H1 (cell line): ENCODE measurements around the gene AKR1C2. TPM values are rescaled to one million over a fixed set of nuclear protein-coding genes. Genes with fewer than 3 reads are reported as not detected.

Experiments used
- CTCF ChIA-PET: fragments of 300-600 bp; sonication (Branson Sonifier 250); formaldehyde crosslinking; loops from one replicate; lab custom pipeline; 2021; ENCODE audit not compliant: partially characterized antibody; lab: Charles Lee
- POLR2A ChIA-PET: fragments of 300-600 bp; sonication (Branson Sonifier 250); formaldehyde crosslinking; loops from one replicate; lab custom pipeline; 2021; ENCODE audit warnings: inconsistent platforms; ENCODE audit not compliant: partially characterized antibody; lab: Charles Lee
- DNase-seq, 2 experiments: peaks; one replicate each; pipeline versions ENCODE4 v3.0.0 to v3.0.0-alpha.2; 2010 to 2022; ENCODE audit warnings: low spot score in 2 of 2, low read depth in 1 of 2, mixed read lengths in 1 of 2
- FAIRE-seq: peaks from 2 replicates; lab custom pipeline; 2011; peaks lifted over from hg19 to GRCh38; lab: Jason Lieb, UNC
- H2AFZ ChIP-seq: 2 replicates; pipeline ENCODE4 v1.8.1; 2012; ENCODE audit warnings: low read length, inconsistent platforms
- H2AK5ac ChIP-seq: 2 replicates; pipeline ENCODE4 v1.6.1; 2013; ENCODE audit warnings: low read depth, low read length
- H2BK120ac ChIP-seq: replicated peaks from 2 replicates; pipeline ENCODE3; 2013; ENCODE audit warnings: low read depth, low read length, inconsistent platforms
- H2BK12ac ChIP-seq: 2 replicates; pipeline ENCODE4 v1.6.1; 2013; ENCODE audit warnings: low read depth, low read length
- H2BK15ac ChIP-seq: 2 replicates; pipeline ENCODE4 v1.6.1; 2013; ENCODE audit warnings: low read length
- H2BK20ac ChIP-seq: 2 replicates; pipeline ENCODE4 v1.6.1; 2013; ENCODE audit warnings: low read length
- H2BK5ac ChIP-seq: 2 replicates; pipeline ENCODE4 v1.6.1; 2013; ENCODE audit warnings: low read depth, low read length
- H3K14ac ChIP-seq: 2 replicates; pipeline ENCODE4 v1.6.1; 2013; ENCODE audit warnings: inconsistent platforms; ENCODE audit not compliant: insufficient read length
- H3K18ac ChIP-seq: 2 replicates; pipeline ENCODE4 v1.6.1; 2013; ENCODE audit warnings: low read length; ENCODE audit errors: extremely low read depth
- H3K23ac ChIP-seq: 2 replicates; pipeline ENCODE4 v1.6.1; 2013; ENCODE audit warnings: inconsistent platforms; ENCODE audit not compliant: insufficient read length
- H3K23me2 ChIP-seq: 2 replicates; pipeline ENCODE4 v1.6.1; 2013; ENCODE audit warnings: low read depth, low read length
- H3K27ac ChIP-seq: 2 replicates; pipeline ENCODE4 v1.6.1; 2011; ENCODE audit warnings: low read depth, low read length, inconsistent platforms
- H3K27me3 ChIP-seq, 4 experiments: replicated peaks in 1 of 4; 1 replicate in 1 of 4; 2 replicates in 3 of 4; pipeline versions ENCODE4 v1.6.1 to v1.8.1; 2011 to 2013; ENCODE audit warnings: low read length in 3 of 4, mild to moderate bottlenecking in 3 of 4, inconsistent platforms in 2 of 4, mixed read lengths in 2 of 4, moderate library complexity in 1 of 4; ENCODE audit not compliant: control insufficient read depth in 3 of 4, insufficient read depth in 3 of 4; ENCODE audit errors: extremely low read depth in 1 of 4
- H3K36me3 ChIP-seq, 4 experiments: 2 replicates each; pipeline versions ENCODE4 v1.6.1 to v1.8.1; 2011 to 2013; ENCODE audit warnings: mild to moderate bottlenecking in 4 of 4, low read length in 3 of 4, moderate library complexity in 2 of 4, control low read depth in 1 of 4, inconsistent platforms in 1 of 4; ENCODE audit not compliant: insufficient read depth in 4 of 4, control insufficient read depth in 2 of 4
- H3K4ac ChIP-seq: replicated peaks from 2 replicates; pipeline ENCODE3; 2013; ENCODE audit warnings: low read length, low read depth, mixed read lengths, inconsistent platforms; ENCODE audit not compliant: insufficient read length
- H3K4me1 ChIP-seq, 4 experiments: replicated peaks in 1 of 4; 1 replicate in 1 of 4; 2 replicates in 3 of 4; pipeline versions ENCODE4 v1.6.1 to v1.8.1; 2011 to 2013; ENCODE audit warnings: low read length in 3 of 4, inconsistent platforms in 2 of 4, mixed read lengths in 1 of 4; ENCODE audit not compliant: insufficient read depth in 4 of 4, control insufficient read depth in 3 of 4
- H3K4me2 ChIP-seq, 2 experiments: 2 replicates each; pipeline versions ENCODE4 v1.6.1 to v1.8.1; 2011 to 2013; ENCODE audit warnings: low read depth in 2 of 2, low read length in 2 of 2, control low read depth in 1 of 2, inconsistent platforms in 1 of 2, mild to moderate bottlenecking in 1 of 2; ENCODE audit not compliant: insufficient read depth in 1 of 2
- H3K4me3 ChIP-seq, 4 experiments: fragments of 200-600, 300-600 bp in 1 of 4; sonication (generic), shearing (Covaris generic), sonication (Bioruptor Twin) in 1 of 4; 2 replicates each; pipeline versions ENCODE4 v1.5.1 to v1.8.1; 2011 to 2016; ENCODE audit warnings: low read length in 4 of 4, low read depth in 3 of 4, control low read depth in 2 of 4, inconsistent platforms in 2 of 4, mild to moderate bottlenecking in 2 of 4, mixed read lengths in 1 of 4, moderate library complexity in 1 of 4; ENCODE audit not compliant: insufficient read depth in 2 of 4; ENCODE audit errors: extremely low read depth in 1 of 4
- H3K56ac ChIP-seq: replicated peaks from 2 replicates; pipeline ENCODE3; 2013; ENCODE audit warnings: low read depth, mild to moderate bottlenecking, mixed read lengths, low read length, inconsistent platforms; ENCODE audit not compliant: insufficient read length
- H3K79me1 ChIP-seq: 2 replicates; pipeline ENCODE4 v1.6.1; 2013; ENCODE audit warnings: low read depth, low read length, control low read depth
- H3K79me2 ChIP-seq, 2 experiments: 2 replicates each; pipeline versions ENCODE4 v1.6.1 to v1.8.1; 2012 to 2013; ENCODE audit warnings: low read length in 2 of 2, mild to moderate bottlenecking in 2 of 2, inconsistent platforms in 1 of 2; ENCODE audit not compliant: insufficient read depth in 2 of 2, control insufficient read depth in 1 of 2
- H3K9ac ChIP-seq, 4 experiments: replicated peaks in 1 of 4; 1 replicate in 1 of 4; 2 replicates in 3 of 4; pipeline versions ENCODE4 v1.6.1 to v1.8.1; 2011 to 2013; ENCODE audit warnings: low read depth in 3 of 4, low read length in 3 of 4, control low read depth in 2 of 4, mild to moderate bottlenecking in 2 of 4, moderate library complexity in 2 of 4, inconsistent platforms in 1 of 4; ENCODE audit errors: extremely low read depth in 1 of 4
- H3K9me3 ChIP-seq, 2 experiments: 2 replicates each; pipeline versions ENCODE4 v1.6.1 to v1.8.1; 2012 to 2013; ENCODE audit warnings: mild to moderate bottlenecking in 2 of 2, moderate library complexity in 2 of 2, control low read depth in 1 of 2, inconsistent platforms in 1 of 2, low read depth in 1 of 2, low read length in 1 of 2, mixed read lengths in 1 of 2; ENCODE audit not compliant: insufficient read depth in 2 of 2
- H4K20me1 ChIP-seq, 2 experiments: replicated peaks in 1 of 2; 2 replicates each; pipeline versions ENCODE3 to v1.8.1; 2011 to 2013; ENCODE audit warnings: inconsistent platforms in 2 of 2, low read length in 2 of 2, mild to moderate bottlenecking in 1 of 2; ENCODE audit not compliant: insufficient read depth in 2 of 2, control insufficient read depth in 1 of 2
- H4K5ac ChIP-seq: 2 replicates; pipeline ENCODE4 v1.6.1; 2013; ENCODE audit warnings: low read length, low read depth, mixed read lengths, inconsistent platforms; ENCODE audit not compliant: insufficient read length
- H4K8ac ChIP-seq: 2 replicates; pipeline ENCODE4 v1.8.0; 2013; ENCODE audit warnings: mild to moderate bottlenecking, moderate library complexity, low read length, inconsistent platforms; ENCODE audit not compliant: insufficient read depth; ENCODE audit errors: extremely low read depth
- H4K91ac ChIP-seq: replicated peaks from 2 replicates; pipeline ENCODE3; 2013; ENCODE audit warnings: low read length, mixed read lengths, inconsistent platforms; ENCODE audit not compliant: insufficient read length
- POLR2A ChIP-seq, 2 experiments: IDR thresholded peaks; 1 replicate in 1 of 2; 2 replicates in 1 of 2; pipeline ENCODE4 v1.6.1; 2011; ENCODE audit warnings: low read depth in 2 of 2, low read length in 2 of 2, mild to moderate bottlenecking in 2 of 2; ENCODE audit errors: control extremely low read depth in 1 of 2
- SRF ChIP-seq: IDR thresholded peaks from 2 replicates; pipeline ENCODE4 v1.6.1; 2011; ENCODE audit warnings: mild to moderate bottlenecking, low read depth, low read length, moderate library complexity
- TAF7 ChIP-seq: optimal IDR thresholded peaks from 2 replicates; pipeline ENCODE3; 2011; ENCODE audit warnings: low read depth, mild to moderate bottlenecking, inconsistent platforms, low read length, moderate library complexity, borderline replicate concordance
- USF2 ChIP-seq: IDR thresholded peaks from 2 replicates; pipeline ENCODE4 v1.6.1; 2011; ENCODE audit warnings: low read length, improper control_type of control experiment
- WGBS, 2 experiments: shearing (Covaris generic) in 1 of 2; methylation state at CpG; one replicate each; pipeline versions ENCODE4 v1.1.6 to v1.1.7; 2013 to 2015; ENCODE audit warnings: low lambda C conversion rate in 2 of 2, mixed read lengths in 2 of 2, inconsistent platforms in 1 of 2, low coverage in 1 of 2, missing lambda C conversion rate in 1 of 2; ENCODE audit not compliant: insufficient replicate concordance in 2 of 2, insufficient coverage in 1 of 2, insufficient read length in 1 of 2; ENCODE audit errors: extremely low coverage in 1 of 2, missing lambda C conversion rate in 1 of 2; 5-methylcytosine and 5-hydroxymethylcytosine counted together
- polyA plus RNA-seq, 7 experiments: library from polyadenylated mRNA; depleted of rRNA in 3 of 7; stranded (reverse) in 5 of 7; unstranded in 2 of 7; fragments of >200 nt in 5 of 7; fragments of 200-250 nt in 2 of 7; gene quantifications; 1 replicate in 5 of 7; 2 replicates in 1 of 7; 4 replicates in 1 of 7; pipeline versions ENCODE4 v1.2.1 to v1.2.3, GENCODE V29; 2011 to 2013; ENCODE audit warnings: missing spikeins in 2 of 7, mixed read lengths in 2 of 7
- total RNA-seq: library from RNA; stranded (reverse); fragmentation: NEBNext Ultra II Directional; extraction: Animal tissue kit (Norgen Biotek cat#: 25700); gene quantifications from 2 replicates; pipeline ENCODE4 v1.2.1, GENCODE V29; 2021

AKR1C2 gene
- total and polyA plus RNA-seq, 2 of the 8 experiments (the other 6 are each of a cell fraction or from before 2014, with no cell fraction given): 0.77 to 1.2 TPM

- Histone ChIP-seq H3K27ac (no peak overlapping the region), H3K18ac (no peak overlapping the region), H3K4me2 (no peak overlapping the region), H3K79me2 (no peaks in the 10 kb centered on the region), H3K56ac (no peak overlapping the region), H2BK20ac (no peak overlapping the region), H3K4ac (no peak overlapping the region)
- CTCF ChIA-PET: interaction anchor here (0.6 kb wide), 1 partner anchor 173 kb away, joined by 3 read pairs; no protein-coding TSS in a partner anchor
- no peak for TF ChIP-seq USF2
- TF ChIP-seq TAF7: no peak
- no peak for TF ChIP-seq SRF
- TF ChIP-seq POLR2A (IDR thresholded peaks at IDR 0.05; ENCODE audit: control extremely low read depth in 1 of 2, low read depth in 2 of 2, low read length in 2 of 2): no peak
- TF ChIP-seq, all 59 proteins: peak for 0
- DNase-seq (no peak), FAIRE-seq (no peak)
- Histone ChIP-seq H4K91ac (no peak overlapping the region), H4K5ac (no peak overlapping the region), H2AK5ac (no peak overlapping the region), H3K27me3 (no peaks in the 10 kb centered on the region), H2BK15ac (no peak overlapping the region), H3K4me1 (no peaks in the 10 kb centered on the region), H3K9me3 (no peaks in the 10 kb centered on the region; a peak in 1 of 4 replicates), H3K14ac (no peak overlapping the region), H2BK5ac (no peak overlapping the region), H4K20me1 (no peaks in the 10 kb centered on the region), H3K23ac (no peak overlapping the region), H3K79me1 (no peaks in the 10 kb centered on the region), H3K36me3 (no peaks in the 10 kb centered on the region), H3K9ac (no peak overlapping the region), H4K8ac (no peak overlapping the region), H2BK120ac (no peak overlapping the region), H3K23me2 (no peaks in the 10 kb centered on the region), H2AFZ (no peak overlapping the region), H3K4me3 (no peak overlapping the region), H2BK12ac (no peak overlapping the region)
- POLR2A ChIA-PET: no interaction called here
- 98% methylated on average over 2 of the region's 2 CpGs; no CpG with 5 or more reads in 1 of the 2 experiments for WGBS, 2 experiments
Observed at GRCh38 chr10:4990217-4990616, 13.4 kb downstream of the AKR1C2 start.
